HepG2 (cell line): Measurements from ENCODE around the gene ZNF628. TPM values are rescaled to one million over a fixed set of nuclear protein-coding genes. Genes with fewer than 3 reads are reported as not detected.

Experiments
- ASH2L ChIP-seq: fragments of 300-600, 200-600 bp; sonication (generic); IDR thresholded peaks from 2 replicates; pipeline ENCODE4 v1.7.0; 2017; ENCODE audit warnings: low read depth, mild to moderate bottlenecking, moderate library complexity, mixed read lengths, low read length; ENCODE audit not compliant: insufficient read length
- ATAD3A ChIP-seq: sonication (generic); formaldehyde crosslinking; IDR thresholded peaks from 2 replicates; pipeline ENCODE4 v1.4.0; 2020; ENCODE audit warnings: missing genetic modification reagents
- CREB1 ChIP-seq, 2 experiments: fragments of 450-650 bp in 1 of 2; IDR thresholded peaks; 2 replicates each; pipeline ENCODE4 v1.6.1; 2016 to 2017; ENCODE audit warnings: control low read depth in 1 of 2, mild to moderate bottlenecking in 1 of 2, missing compliant biosample characterization in 1 of 2, missing genetic modification characterization in 1 of 2
- CREM ChIP-seq, 2 experiments: sonication (generic) in 1 of 2; formaldehyde crosslinking in 1 of 2; IDR thresholded peaks; 2 replicates each; pipeline versions ENCODE4 v1.4.0 to v1.6.1; 2016 to 2020; ENCODE audit warnings: antibody characterized with exemption in 1 of 2, mild to moderate bottlenecking in 1 of 2, missing genetic modification reagents in 1 of 2
- GATAD2A ChIP-seq: IDR thresholded peaks from 2 replicates; pipeline ENCODE4 v1.6.1; 2016
- GTF3A ChIP-seq: sonication (generic); formaldehyde crosslinking; conservative IDR thresholded peaks from 2 replicates; pipeline ENCODE4 v1.4.0; 2020; ENCODE audit warnings: mild to moderate bottlenecking, missing genetic modification reagents
- HES4 ChIP-seq: sonication (generic); formaldehyde crosslinking; IDR thresholded peaks from 2 replicates; pipeline ENCODE4 v1.9.0; 2021; ENCODE audit warnings: mild to moderate bottlenecking, missing genetic modification reagents, borderline replicate concordance
- IKZF4 ChIP-seq: sonication (generic); formaldehyde crosslinking; IDR thresholded peaks from 2 replicates; pipeline ENCODE4 v1.5.1; 2020; ENCODE audit warnings: borderline replicate concordance, mild to moderate bottlenecking, low read depth, missing genetic modification reagents; ENCODE audit errors: not compliant biosample characterization
- NCOA2 ChIP-seq: sonication (generic); formaldehyde crosslinking; IDR thresholded peaks from 2 replicates; pipeline ENCODE4 v1.8.0; 2022; ENCODE audit warnings: inconsistent platforms
- NCOR1 ChIP-seq: fragments of 200-600 bp; sonication (generic); IDR thresholded peaks from 2 replicates; pipeline ENCODE4 v1.7.0; 2017; ENCODE audit warnings: antibody characterized with exemption, low read length, borderline replicate concordance
- NFKB2 ChIP-seq: sonication (generic); formaldehyde crosslinking; IDR thresholded peaks from 2 replicates; pipeline ENCODE4 v1.4.0; 2020; ENCODE audit warnings: missing genetic modification reagents, borderline replicate concordance
- PPARG ChIP-seq: conservative IDR thresholded peaks from 2 replicates; pipeline ENCODE4 v1.6.1; 2016; ENCODE audit warnings: missing biosample characterization, missing genetic modification reagents
- SIN3B ChIP-seq: fragments of 150-350 bp; IDR thresholded peaks from 2 replicates; pipeline ENCODE4 v1.6.1; 2014; ENCODE audit warnings: low read length
- SSRP1 ChIP-seq: IDR thresholded peaks from 2 replicates; pipeline ENCODE4 v1.6.1; 2016; ENCODE audit warnings: control low read depth
- STAT6 ChIP-seq: sonication (generic); formaldehyde crosslinking; IDR thresholded peaks from 2 replicates; pipeline ENCODE4 v1.4.0; 2020; ENCODE audit warnings: missing genetic modification reagents, mild to moderate bottlenecking, borderline replicate concordance
- TOE1 ChIP-seq: sonication (generic); formaldehyde crosslinking; IDR thresholded peaks from 2 replicates; pipeline ENCODE4 v1.4.0; 2020; ENCODE audit warnings: mild to moderate bottlenecking, missing genetic modification reagents
- ZBTB21 ChIP-seq: sonication (generic); formaldehyde crosslinking; IDR thresholded peaks from 2 replicates; pipeline ENCODE4 v1.4.0; 2020; ENCODE audit warnings: missing genetic modification reagents
- ZNF160 ChIP-seq: sonication (generic); formaldehyde crosslinking; IDR thresholded peaks from 2 replicates; pipeline ENCODE4 v1.8.0; 2022; ENCODE audit warnings: mild to moderate bottlenecking, inconsistent platforms, missing genetic modification reagents
- ZNF205 ChIP-seq: IDR thresholded peaks from 2 replicates; pipeline ENCODE4 v1.6.1; 2018; ENCODE audit warnings: missing biosample characterization, missing genetic modification reagents
- ZNF263 ChIP-seq: sonication (generic); formaldehyde crosslinking; IDR thresholded peaks from 2 replicates; pipeline ENCODE4 v1.4.0; 2020; ENCODE audit warnings: missing genetic modification reagents
- ZNF503 ChIP-seq: sonication (generic); formaldehyde crosslinking; IDR thresholded peaks from 2 replicates; pipeline ENCODE4 v1.4.0; 2020; ENCODE audit warnings: missing genetic modification reagents
- ZNF510 ChIP-seq: sonication (generic); formaldehyde crosslinking; IDR thresholded peaks from 2 replicates; pipeline ENCODE4 v1.4.0; 2020; ENCODE audit warnings: low read depth, mild to moderate bottlenecking, missing genetic modification reagents
- ZNF558 ChIP-seq: sonication (generic); formaldehyde crosslinking; IDR thresholded peaks from 2 replicates; pipeline ENCODE4 v1.9.0; 2022; ENCODE audit warnings: mild to moderate bottlenecking, missing genetic modification reagents, borderline replicate concordance
- ZNF761 ChIP-seq: sonication (generic); formaldehyde crosslinking; conservative IDR thresholded peaks from 2 replicates; pipeline ENCODE4 v1.4.0; 2020; ENCODE audit warnings: mild to moderate bottlenecking, missing genetic modification reagents
- polyA plus RNA-seq, 8 experiments: library from polyadenylated mRNA; depleted of rRNA in 3 of 8; stranded (reverse) in 7 of 8; unstranded in 1 of 8; fragments of >200 nt; fragmentation: Illumina TruSeq in 4 of 8; extraction: Trizol in 4 of 8; gene quantifications; 2 replicates each; pipeline versions ENCODE4 v1.2.1 to v1.2.3, GENCODE V29; 2011 to 2016; ENCODE audit warnings: low read depth in 4 of 8, missing spikeins in 1 of 8, mixed read lengths in 1 of 8; ENCODE audit not compliant: insufficient read depth in 1 of 8
- total RNA-seq, 5 experiments: library from RNA; depleted of rRNA; stranded (reverse); fragments of >200 nt; fragmentation: Illumina TruSeq; extraction: Trizol; gene quantifications; 2 replicates each; pipeline ENCODE4 v1.2.3, GENCODE V29; 2016; ENCODE audit warnings: low read depth in 1 of 5
- TF ChIP-seq, protein P1 (sequence below): IDR thresholded peaks from 2 replicates; pipeline ENCODE4 v1.6.1; 2016; ENCODE audit warnings: mild to moderate bottlenecking

ZNF628 gene
- total and polyA plus RNA-seq, 2 of the 13 experiments (the other 11 are each of a cell fraction or from before 2014, with no cell fraction given) = 0.54 to 1.2 TPM

DNA sequence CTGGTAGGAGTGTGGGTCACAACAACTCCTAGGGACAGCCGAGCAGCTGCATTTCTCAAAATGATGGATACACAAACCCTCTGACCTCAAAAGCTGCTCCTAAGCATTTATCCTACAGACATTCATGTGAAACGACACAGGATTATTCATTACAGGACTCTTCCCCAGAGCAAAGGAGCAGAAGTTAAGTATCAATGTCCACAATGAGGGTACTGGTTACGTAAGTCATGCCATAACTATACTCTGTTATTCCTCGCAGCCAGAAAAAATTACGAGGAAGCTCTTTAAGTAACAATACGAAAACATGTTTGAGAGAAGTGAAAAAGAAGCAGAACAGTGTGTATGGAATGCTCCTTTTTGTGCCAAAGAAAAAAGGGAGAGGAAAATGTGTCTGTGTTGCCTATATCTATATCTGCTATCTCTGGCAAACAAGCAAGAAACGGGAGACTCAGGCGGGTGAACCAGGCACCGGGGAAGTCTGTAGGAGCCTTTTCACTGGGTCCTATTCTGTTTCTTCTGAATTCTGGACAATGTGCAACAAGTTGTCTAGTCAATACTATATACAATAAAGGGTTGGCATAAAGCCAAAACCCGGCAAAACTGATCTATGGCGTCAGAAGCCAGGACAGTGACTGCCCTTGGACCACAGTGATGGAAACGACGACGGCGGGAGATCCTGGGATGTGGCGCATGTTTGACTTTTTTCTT, 16.3 kb upstream of the ZNF628 start (continued):
- TF ChIP-seq TOE1 (0 out of 2 replicates have a peak, but pooled peaks have one; percentile 38), ZNF558 (CRISPR knock-in tag) (no peak), ZNF263 (CRISPR knock-in tag) (no peak), ZBTB21 (CRISPR knock-in tag) (peak; percentile 84), ATAD3A (no peak), NCOR1 (peak; percentile 39), ZNF510 (CRISPR knock-in tag) (no peak), HES4 (CRISPR knock-in tag) (no peak), ZNF761 (0 out of 2 replicates have a peak, but pooled peaks have one; percentile 26), ASH2L (peak; percentile 9), ZNF503 (CRISPR knock-in tag) (0 out of 2 replicates have a peak, but pooled peaks have one; percentile 28), GTF3A (CRISPR knock-in tag) (0 out of 2 replicates have a peak, but pooled peaks have one; percentile 41), NFKB2 (no peak), SSRP1 (CRISPR knock-in tag) (no peak), PPARG (CRISPR knock-in tag) (0 out of 2 replicates have a peak, but pooled peaks have one; percentile 9), NCOA2 (CRISPR knock-in tag) (0 out of 2 replicates have a peak, but pooled peaks have one; percentile 23), CREB1 (IDR thresholded peaks at IDR 0.05) (no peak), CREB1 (CRISPR knock-in tag; IDR thresholded peaks at IDR 0.05) (no peak), CREM (IDR thresholded peaks at IDR 0.05) (0 out of 2 replicates have a peak, but pooled peaks have one; percentile 8), CREM (CRISPR knock-in tag; IDR thresholded peaks at IDR 0.05) (no peak), STAT6 (no peak), SIN3B (no peak), ZNF205 (CRISPR knock-in tag) (0 out of 2 replicates have a peak, but pooled peaks have one; percentile 24), ZNF160 (CRISPR knock-in tag) (no peak), GATAD2A (CRISPR knock-in tag) (peak; percentile 53), IKZF4 (no peak)
- TF ChIP-seq, protein P1, sequence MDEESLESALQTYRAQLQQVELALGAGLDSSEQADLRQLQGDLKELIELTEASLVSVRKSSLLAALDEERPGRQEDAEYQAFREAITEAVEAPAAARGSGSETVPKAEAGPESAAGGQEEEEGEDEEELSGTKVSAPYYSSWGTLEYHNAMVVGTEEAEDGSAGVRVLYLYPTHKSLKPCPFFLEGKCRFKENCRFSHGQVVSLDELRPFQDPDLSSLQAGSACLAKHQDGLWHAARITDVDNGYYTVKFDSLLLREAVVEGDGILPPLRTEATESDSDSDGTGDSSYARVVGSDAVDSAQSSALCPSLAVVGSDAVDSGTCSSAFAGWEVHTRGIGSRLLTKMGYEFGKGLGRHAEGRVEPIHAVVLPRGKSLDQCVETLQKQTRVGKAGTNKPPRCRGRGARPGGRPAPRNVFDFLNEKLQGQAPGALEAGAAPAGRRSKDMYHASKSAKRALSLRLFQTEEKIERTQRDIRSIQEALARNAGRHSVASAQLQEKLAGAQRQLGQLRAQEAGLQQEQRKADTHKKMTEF = no peak
